Transverse colon (tissue), 4 donors: ENCODE results near the gene BACE2.

ENCODE experiments used
- POLR2AphosphoS5 ChIP-seq, 3 donors: sonication (generic); formaldehyde crosslinking; IDR thresholded peaks; one replicate each; pipeline ENCODE4 v1.6.1; 2016; ENCODE audit warnings: antibody characterized with exemption in 3 of 3
- TF ChIP-seq, protein P1 (sequence below), 5 experiments: fragments of 200-600 bp in 3 of 5; fragments of 450-650 bp in 2 of 5; sonication (generic) in 3 of 5; IDR thresholded peaks; 1 replicate in 2 of 5; 2 replicates in 3 of 5; pipeline ENCODE4 v1.5.1; 2016 to 2017; ENCODE audit warnings: antibody characterized with exemption in 5 of 5, inconsistent platforms in 3 of 5, mild to moderate bottlenecking in 2 of 5, moderate library complexity in 1 of 5

DNA sequence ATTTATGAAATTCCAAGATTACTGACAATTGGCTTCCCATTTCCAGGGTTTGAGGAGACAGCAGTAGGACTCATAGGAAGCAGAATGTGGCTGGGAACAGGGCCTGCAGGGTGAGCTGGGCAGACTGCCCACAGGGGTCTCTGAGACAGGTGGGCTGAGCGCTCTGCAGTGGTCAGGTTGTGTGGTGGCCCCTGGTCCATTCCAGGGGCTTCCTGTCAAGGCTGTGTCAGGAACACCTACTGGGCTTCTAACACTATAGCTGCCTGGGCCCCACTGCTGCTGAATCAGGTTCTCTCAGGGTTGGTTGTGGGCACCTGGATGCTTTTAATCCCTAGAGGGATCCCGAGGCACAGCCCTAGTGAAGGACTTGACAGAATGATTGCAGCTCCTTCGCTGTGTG lies 72.1 kb downstream of the BACE2 start:
- TF ChIP-seq, protein P1, sequence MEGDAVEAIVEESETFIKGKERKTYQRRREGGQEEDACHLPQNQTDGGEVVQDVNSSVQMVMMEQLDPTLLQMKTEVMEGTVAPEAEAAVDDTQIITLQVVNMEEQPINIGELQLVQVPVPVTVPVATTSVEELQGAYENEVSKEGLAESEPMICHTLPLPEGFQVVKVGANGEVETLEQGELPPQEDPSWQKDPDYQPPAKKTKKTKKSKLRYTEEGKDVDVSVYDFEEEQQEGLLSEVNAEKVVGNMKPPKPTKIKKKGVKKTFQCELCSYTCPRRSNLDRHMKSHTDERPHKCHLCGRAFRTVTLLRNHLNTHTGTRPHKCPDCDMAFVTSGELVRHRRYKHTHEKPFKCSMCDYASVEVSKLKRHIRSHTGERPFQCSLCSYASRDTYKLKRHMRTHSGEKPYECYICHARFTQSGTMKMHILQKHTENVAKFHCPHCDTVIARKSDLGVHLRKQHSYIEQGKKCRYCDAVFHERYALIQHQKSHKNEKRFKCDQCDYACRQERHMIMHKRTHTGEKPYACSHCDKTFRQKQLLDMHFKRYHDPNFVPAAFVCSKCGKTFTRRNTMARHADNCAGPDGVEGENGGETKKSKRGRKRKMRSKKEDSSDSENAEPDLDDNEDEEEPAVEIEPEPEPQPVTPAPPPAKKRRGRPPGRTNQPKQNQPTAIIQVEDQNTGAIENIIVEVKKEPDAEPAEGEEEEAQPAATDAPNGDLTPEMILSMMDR (IDR thresholded peaks at IDR 0.05), result no peak
- no peak for TF ChIP-seq POLR2AphosphoS5 (IDR thresholded peaks at IDR 0.05)
